ENCODE data around the gene GBA3.

Gene GBA3

DNA sequence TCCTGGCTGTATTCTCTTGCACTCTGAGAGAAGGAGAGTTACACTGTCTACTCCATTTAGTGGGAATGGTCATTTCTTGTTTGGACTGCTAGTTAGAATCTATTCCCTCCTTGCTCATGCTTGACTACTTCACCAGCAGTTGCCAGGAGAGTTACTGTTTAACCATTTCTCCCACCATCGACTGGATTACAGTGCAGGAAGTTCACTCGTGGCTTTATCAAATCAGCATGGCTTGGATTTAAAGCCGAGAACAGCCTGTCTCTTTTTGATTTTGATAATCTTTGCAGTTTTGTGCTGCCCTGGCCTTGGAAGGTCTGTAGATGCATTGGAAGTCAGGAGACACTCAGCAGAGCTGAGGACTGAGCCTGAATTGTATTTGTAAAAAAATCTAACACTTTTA lies 3.2 kb downstream of the GBA3 start:
- DNase-seq = no peak

DNA sequence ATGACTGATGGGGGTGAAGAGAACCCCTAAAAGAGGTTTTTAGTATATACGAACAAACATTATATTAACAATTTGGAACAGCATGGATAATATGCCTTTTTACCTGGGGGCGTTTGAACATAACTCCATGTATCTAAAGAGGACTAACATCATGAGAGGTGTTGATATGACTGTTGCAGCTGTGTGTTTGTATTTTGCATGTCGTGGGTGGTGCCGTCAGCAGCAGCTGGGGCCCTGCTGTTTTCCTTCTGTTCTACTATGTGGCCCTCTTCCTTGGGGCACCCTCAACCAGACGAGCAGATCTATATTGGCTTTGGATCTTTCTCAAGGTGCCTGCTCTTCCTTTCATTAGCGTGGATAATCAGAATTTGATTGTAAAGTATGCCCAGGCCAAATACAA lies 11.2 kb downstream of the GBA3 start:
- no peak for DNase-seq

DNA sequence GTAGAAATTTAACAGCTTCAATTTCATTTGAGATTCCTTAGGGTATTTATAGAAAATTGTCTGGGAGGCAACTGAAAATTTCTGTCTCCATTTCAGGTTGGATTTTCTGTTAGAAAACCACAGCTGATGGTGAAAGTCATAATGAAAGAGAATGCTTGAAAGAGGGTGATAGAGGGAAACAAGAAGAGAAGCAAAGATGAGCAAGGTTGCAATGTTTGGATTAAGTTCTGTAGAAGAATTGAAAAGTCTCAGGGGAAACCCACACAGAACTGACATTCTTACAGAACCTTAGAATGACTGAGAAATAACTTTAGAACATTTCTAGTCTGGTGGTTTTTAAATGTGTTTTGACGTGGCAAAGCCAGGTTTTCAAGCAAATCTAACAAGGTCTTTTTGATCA lies 14.7 kb downstream of the GBA3 start:
- DNase-seq = no peak

DNA sequence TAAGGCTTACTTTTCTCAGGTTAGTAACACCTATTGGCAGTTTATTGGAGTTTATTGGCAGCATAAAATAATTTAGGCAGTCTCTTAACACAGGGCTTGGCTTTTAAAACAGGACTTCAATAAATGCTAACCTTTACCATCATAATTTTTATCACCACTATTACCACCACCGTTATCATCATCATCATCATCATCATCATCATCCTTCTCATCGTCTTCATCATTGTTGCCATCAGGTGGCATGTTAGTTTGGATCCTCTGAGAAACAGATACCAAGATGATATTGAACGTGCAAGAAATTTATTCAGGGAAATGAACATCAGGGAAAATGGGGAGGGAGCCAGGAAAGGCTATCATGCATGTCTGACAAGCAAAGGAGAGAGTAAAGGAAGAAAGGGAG lies 16.2 kb downstream of the GBA3 start:
- no peak for DNase-seq

DNA sequence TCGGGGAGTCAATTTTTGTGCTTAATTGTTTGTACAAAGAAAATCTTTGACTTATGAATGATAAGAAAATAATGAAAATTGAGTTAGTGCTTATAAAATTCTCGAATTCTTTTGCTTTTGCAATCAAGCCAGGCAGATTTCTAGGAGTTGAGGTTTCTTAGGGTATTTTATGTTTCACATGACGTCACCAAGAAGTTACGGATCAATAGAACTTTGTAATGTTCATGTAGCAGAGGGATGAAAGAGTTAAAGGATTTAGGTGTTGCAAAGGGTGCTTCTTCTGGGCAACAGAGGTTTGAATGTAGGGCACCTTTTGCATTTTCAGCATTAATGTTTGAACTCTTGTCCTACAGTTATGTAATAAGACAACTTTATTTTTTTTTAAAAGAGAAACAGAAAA lies 19.4 kb downstream of the GBA3 start:
- no peak for DNase-seq

DNA sequence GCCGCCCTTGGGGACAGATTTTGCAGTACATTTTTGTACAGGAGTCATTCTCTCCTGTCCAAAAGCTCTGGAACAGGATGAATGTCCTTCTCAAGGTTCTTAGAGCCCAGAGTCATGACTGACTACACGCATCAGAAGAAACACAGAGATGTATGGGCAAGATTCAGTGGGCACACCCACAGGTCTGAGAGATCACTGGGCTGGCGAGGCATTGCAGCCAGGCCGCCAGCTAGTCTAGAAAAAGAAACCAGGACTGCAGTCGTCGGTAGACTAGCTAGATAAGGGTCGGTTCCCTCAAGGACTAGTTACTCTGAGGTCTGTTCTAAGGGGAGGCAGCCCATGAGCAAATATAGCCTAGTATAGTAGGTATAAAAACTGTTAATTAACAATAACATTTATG lies 19.8 kb downstream of the GBA3 start:
- no peak for DNase-seq

DNA sequence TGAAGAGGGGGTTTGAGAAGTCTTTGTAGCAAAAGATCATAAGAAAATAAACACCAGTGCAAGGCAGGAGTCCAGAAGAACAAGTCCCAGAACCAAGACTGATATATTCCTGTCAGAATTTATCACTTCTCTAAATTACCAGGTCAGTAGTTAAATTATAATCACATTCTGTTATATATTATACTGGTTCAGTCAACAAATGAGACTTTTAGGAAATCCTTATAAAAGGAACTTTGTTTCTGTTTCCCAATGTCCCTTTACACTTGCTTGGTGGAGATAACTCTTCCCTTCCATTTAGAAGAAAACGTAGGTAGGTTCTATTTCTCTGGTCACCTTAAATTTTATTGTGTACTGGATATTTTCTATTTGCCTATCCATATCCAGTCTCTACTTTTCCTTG lies 21.1 kb downstream of the GBA3 start:
- no peak for DNase-seq

DNA sequence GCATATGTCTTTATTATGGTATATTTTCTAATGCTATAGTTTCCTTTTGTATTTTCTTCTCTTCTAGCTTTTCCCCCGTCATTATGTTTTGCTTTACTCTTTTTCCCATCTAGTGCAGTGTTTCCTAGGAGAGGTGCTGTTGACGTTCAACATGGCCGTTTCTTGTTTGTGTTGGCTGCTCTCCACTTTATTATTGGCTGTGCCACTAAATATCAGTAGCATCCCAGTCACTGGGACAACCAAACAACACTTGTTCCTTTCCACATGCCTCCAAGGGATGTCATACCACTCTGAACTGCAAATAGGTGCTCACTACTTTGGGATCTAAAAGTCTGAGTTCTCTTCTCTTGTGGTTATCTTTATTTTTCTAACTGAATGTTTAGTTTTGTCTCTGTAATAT lies 26.5 kb downstream of the GBA3 start:
- DNase-seq = peak; percentile 0

DNA sequence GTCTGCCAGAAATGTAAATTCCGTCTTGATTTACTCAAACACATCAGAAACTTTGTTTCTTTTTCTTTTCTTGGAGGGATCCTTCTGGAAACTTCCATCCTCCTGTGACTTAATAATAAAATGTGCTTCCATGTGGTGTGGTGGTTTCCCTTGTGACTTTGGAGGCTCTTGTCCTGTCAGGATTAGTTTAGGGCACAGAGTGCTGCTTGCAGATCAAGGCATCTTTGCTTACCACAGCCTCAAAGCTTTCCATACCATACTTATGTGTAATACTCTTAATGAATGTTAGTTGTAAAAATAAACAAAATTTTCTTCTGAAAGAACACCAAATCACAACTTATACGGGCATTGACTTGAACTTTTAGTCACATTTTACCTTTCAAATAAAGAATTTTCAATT lies 27.4 kb downstream of the GBA3 start:
- DNase-seq = peak; percentile 27

DNA sequence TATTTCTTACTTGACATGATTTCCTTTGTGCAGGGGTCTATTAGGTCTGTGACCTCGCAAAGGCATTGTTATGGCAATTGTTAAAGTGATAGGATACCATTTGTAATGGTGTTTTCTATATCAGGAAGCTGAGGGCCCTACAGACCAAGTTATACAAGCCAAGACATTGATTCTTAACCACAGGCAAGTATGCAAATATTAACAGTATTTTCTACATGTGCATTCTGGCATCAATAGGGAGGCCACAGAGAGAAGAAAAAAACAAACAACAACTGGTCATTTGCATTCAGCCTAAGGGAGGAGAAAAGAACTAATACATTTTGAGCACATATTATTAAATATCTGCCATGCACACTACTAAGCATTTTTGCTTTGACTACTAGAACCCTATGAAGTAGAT lies 28.5 kb downstream of the GBA3 start:
- DNase-seq = no peak

DNA sequence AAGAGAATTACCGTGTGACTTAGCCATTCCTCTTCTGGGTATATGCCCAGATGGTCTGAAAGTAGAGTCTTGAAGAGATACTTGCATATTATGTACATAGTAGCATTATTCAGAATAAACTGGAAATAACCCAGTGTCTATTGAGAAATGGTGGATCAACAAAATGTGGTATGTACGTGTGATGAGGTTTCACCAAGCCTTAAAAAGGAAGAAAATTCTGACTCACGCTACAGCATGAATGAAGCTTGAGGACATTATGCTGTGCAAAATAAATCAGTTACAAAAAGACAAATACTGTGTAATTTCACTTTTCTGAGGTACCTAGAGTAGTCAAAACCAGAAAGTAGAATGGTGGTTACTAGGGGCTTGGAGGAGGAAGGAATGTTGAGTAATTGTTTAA lies 37.3 kb downstream of the GBA3 start:
- no peak for DNase-seq

DNA sequence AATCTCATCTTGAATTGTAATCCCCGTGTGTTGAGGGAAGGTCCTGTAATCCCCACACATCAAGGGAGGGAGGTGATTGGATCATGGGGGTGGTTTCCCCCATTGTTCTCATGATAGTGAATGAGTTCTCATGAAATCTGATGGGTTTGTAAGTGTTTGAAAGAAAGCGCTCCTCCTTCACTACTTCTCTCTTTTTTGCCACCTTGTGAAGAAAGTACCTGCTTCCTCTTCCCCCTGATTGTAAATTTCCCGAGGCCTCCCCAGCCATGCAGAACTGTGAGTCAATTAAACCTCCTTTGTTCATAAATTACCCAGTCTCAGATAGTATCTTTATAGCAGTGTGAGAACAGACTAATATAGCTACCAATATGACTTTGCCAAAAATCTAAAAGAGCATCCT lies 41.1 kb downstream of the GBA3 start:
- DNase-seq = no peak

DNA sequence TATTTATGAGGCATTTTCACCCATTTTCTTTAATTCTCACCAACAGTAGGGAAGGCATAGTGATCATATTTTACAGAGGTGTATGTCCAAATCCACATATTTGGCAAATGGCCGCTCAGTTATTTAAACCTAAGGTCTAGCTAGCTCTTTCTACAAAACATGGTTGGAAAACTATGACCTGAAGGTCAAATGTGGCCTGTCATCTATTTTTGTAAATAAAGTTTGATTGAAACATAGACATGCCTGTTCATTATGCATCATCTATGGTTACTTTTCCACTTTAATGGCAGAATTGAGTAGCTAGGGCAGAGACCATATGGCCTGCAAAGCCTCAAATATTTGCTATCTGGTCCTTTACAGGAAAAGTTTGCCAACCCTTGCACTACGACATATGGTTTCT lies 44.2 kb downstream of the GBA3 start:
- DNase-seq = no peak

DNA sequence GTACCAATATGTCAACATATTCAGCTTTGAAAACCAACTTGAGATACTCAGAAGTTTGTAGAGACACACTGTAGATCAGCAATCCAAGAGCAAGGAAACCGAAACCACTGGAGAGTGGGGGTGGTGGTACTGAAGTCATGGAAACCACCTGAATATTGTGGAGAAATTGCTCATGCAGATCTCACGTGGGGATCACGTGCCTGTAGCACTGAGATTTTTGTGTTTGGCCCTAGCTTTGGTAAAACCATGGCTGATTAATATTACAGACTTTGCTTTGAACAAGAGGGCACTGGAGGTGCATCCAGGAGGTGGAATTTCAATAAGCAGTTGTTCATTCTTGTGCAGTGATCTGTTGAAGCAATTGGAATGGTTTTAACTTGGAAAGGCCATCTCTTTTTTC lies 47.2 kb downstream of the GBA3 start:
- no peak for DNase-seq

DNA sequence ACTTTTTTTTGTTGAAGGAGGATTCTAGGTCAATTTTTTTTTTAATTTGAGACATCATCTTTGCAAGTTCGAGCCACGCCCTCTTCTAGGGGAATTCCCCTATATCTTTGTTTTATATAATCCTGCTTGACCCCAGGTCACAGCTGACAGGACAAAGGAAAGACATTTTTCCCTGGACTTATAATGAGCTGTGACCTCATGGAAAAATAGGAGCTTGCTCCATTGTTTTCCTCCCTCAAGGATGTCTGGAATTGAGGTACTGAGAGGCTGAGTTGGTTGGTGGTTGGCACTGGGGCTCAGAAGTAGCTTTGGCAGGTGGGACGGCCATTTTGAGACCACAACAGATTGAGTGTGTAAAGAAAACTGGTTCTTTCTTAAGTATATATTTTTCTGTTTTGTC lies 49.0 kb downstream of the GBA3 start:
- no peak for DNase-seq

DNA sequence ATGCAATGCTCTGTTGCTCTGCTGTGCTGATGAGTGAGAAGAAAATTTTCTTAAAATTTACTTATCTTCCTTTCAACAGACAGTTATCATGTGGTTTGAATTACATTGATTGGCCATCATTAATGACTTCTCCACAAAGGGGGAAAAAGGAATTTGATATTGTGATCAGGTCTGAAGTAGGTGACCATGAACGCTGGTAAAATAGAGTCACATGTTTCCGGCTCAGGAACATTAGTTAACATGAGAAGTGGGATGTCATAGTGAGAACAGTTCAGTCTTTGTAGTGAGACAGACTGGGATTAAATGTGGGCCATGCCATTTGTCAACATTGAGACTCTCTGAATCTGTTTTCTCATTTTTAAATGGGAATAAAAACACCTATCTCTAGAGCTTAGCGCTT lies 50.6 kb downstream of the GBA3 start:
- DNase-seq = no peak

DNA sequence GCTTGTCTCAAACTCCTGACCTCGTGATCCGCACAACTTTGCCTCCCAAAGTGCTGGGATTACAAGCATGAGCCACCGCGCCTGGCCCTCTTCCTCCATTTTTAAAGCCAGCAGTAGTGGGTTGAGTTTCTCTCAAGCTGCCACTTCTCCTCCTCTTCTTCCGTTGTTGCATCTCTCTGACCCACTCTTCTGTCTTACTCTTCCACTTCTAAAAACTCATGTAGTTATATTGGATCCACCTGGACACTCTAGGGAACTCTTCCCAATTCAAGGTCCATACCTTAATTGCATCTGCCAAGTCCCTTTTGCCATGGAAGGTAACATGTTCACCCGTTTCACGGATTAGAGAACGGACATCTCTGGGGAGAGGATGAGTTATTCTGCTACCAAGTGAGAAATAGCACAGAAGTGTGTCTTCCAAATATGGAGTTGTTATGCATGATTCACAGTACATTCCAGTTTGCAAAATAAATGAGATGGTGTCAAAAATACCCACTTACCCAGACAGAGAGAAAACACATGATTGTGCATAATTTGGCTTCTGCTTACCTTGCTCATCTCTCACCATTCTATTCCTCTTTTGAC lies 51.8 kb downstream of the GBA3 start:
- DNase-seq = peak; percentile 6

DNA sequence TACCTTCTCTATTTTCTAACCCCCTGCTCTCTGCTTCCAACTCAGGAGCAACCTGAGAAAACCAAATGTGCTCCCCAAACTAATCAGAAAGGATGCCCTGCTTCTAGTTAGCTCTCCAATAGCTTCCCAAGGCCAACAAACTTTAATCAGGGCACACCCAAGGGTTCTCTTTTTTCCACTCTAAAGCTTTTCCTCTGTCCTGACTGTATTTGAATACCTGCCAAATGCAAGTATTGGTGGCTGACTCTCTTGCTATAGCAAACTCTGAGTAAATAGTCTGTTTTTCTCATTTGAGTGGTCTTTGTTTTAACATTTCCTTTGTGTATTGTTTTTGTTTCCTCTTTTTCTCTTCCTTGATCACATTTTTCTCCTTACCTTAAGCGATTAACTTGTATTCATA lies 52.5 kb downstream of the GBA3 start:
- no peak for DNase-seq

DNA sequence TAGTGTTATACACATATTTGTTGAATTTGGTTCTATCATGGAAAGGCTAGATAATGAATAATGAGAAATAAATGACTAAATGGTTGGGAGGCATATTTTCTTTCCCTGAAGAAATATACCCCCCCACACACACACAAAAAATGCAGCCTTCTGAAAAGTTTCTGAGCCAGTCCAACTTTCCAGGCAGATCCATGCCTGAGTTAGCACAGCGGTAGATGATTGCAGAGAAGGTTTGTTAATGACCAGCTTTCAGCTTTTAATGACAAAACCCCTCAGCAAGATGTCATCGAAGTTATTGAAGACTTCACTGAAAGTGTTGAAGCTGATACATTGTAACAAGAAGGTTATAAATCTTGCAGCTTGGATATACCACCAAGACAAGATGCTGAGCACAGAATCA lies 61.4 kb downstream of the GBA3 start:
- no peak for DNase-seq

DNA sequence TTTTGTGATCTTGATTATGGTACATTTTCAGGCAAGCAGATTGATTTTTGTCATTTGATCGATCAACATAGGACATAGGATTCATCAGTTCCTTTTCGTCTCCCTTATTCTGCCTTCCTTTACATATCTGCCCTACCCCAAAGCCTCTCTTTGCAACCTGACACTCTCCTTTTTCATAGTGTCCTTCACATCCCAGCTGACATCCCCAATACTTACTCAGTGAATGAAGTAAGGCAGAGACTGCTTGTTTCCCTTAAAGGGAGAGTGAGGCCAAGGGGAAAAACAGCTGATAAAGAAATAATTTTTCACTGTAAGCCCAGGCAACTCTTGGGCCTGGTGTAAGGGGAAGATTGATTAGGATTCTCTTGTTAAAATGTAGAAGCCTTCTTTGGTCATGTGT lies 69.8 kb downstream of the GBA3 start:
- DNase-seq = no peak

DNA sequence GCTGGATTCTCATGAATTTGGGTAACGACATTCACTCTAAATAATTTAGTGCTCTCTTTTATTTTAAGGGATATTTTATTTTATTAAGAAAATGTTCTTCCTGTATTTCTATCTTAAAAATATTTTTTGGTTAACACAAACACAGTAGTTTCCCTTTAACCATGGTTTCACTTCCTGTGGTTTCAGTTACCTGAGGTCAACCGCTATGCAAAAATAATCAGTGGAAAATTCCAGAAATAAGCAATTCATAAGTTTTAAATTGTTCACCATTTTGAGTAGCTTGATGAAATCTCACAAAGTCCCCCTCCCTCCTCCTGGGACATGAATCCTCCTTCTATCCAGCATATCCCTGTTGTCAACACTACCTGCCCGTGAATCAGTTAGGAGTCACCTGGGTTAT lies 71.4 kb downstream of the GBA3 start:
- DNase-seq = no peak

DNA sequence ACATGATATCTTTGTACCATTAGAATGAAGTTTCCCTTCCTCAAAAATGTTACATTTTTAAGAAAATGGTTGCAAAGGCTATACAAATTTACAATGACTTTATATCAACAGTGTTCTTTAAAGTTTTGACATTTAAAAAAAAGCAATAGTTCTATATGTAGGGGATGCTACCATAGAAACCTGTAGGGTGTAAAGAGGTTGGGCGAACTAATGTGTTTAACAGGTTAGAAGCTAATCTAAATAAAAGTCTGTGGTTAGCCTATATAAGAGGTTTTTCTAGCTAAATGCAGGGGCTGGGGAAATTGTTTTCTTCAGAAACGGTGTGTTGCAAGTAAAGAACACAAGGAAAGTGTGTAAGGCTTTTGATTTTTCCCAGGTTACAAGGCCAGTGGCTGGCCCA lies 73.3 kb downstream of the GBA3 start:
- no peak for DNase-seq

DNA sequence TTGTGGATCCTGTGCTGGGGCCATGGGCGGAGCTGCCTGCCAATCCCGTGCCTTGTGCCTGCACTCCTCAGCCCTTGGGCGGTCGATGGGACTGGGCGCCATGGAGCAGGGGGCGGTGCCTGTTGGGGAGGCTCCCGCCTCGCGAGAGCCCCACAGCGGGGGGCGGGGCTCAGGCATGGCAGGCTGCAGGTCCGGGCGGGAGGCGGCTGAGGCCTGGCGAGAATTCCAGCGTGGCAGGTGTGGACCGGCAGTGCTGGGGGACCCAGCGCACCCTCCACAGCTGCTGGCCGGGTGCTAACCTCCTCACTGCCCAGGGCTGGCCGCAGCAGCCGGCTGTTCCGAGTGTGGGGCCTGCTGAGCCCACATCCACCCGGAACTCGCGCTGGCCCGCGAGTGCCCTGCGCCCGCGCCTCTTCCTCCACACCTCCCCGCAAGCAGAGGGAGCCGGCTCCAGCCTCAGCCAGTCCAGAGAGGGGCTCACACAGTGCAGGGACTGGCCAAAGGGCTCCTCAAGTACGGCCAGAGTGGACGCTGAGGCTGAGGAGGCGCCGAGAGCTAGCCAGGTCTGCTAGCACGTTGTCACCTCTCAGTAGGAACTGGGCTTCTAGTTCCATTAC lies 85.9 kb downstream of the GBA3 start:
- no peak for DNase-seq

DNA sequence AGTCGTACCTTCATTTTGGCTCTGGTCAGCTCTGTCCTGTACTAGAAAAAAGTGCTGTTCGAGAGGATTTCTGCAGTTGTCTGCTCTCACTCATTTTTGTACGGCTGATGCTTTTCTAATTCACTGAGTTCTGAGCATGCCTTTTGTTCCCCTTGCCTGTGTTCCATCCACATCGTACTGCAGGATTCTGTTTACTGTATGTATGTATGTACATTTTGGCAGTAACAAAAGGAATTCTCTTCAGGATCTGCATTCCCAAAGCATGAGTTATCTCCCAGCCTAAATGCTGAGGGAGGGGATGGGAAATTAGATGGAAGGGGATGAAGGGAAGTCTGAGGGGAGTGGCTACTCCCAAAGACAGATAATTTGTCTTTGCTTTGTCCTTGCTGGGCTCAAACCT lies 87.6 kb downstream of the GBA3 start:
- DNase-seq = no peak

DNA sequence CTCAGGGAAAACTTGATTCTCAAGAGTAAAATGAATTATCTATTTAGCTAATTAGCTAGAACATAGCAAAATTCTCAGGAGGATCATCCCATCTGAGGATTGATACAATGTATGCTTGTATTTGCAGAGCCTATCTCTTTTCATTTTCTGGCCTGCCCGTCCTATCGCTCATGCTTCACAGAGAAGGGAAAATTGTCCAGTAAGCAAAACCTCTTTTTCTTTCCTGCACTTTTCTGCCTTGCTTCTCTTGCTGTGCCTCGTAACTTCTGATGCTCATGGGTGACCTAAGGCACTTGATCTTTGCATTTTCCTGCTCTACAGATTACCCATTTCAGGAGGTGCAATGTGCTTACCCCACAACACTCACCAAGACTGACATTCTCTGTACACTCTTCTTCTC lies 88.1 kb downstream of the GBA3 start:
- no peak for DNase-seq
